HG03558 (cell line): ENCODE data around the gene SPTSSB.

ENCODE experiments used
- ATAC-seq: cut with Tn5 transposase; IDR thresholded peaks from one replicate; pipeline ENCODE4 v1.9.1; 2021; ENCODE audit warnings: moderate number of reproducible peaks; ENCODE audit not compliant: unreplicated experiment; ENCODE audit errors: extremely low read depth

The SPTSSB gene, protein sequence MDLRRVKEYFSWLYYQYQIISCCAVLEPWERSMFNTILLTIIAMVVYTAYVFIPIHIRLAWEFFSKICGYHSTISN

DNA sequence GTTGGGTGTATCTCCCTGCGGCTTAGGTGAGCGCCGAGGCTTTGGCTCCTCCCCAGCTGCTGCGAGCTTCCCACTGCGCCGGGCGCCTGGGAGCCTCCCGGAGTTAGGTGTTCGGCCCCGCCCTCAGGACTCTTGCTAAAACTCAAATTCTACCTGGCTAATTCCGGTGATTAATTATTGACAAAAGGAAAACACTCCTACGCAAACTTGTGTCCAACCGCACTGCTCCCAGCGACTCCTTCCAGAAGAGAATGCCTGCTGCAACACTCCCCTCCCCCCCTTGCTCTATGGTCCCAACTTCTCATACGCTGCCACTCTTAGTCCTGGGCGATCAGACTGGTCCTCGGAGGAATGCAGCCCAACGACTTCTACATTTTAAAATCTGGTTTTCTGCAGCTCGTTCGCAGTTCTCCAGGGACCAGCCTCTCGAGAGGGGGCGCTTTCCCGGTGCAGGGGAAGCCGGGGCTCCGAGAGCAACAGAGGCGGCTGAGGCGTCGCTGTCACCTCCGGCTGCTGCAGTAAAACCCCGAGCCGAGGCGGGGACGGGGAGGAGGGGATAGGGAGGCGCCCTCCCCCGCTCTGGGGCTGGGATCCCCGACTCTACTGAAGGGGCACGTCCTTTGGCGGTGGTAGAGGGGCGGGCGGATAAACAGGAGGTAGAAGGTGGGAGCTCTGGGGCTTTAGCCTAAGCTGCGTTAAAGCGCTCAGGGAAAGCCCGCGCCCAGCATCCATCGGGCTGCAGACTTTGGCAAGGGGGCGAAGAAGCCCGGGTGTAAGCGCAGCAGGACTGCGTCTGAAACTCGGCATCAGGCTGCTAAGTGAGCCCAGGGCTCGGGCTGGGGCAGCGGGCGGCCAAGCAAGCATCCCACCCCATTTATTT, at the start of gene SPTSSB:
Gene SPTSSB, minus strand, starts transcription at position 77 of the 880 bp plus-strand sequence. CDS start 25,194 bp downstream, outside the sequence.
- ATAC-seq: no peak

DNA sequence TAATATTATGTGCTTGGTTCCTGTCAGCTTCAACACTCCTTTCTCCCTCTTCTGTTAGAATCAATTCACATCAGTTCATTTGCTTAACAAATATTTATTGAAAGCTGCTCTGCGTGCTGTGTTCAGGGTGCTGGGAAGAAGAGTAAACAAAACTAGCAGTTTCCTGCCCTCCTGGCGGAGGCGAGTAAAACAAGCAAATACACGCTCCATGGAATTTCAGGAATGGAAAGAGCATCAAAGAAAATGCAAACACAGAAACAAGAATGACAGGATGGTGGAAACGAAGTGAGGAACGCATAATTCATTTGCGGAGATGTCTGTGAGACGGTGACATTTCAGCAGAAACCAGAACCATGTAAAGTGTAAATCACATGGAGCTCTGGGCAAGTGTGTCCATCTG, 49.4 kb upstream of the SPTSSB start:
- ATAC-seq: no peak

DNA sequence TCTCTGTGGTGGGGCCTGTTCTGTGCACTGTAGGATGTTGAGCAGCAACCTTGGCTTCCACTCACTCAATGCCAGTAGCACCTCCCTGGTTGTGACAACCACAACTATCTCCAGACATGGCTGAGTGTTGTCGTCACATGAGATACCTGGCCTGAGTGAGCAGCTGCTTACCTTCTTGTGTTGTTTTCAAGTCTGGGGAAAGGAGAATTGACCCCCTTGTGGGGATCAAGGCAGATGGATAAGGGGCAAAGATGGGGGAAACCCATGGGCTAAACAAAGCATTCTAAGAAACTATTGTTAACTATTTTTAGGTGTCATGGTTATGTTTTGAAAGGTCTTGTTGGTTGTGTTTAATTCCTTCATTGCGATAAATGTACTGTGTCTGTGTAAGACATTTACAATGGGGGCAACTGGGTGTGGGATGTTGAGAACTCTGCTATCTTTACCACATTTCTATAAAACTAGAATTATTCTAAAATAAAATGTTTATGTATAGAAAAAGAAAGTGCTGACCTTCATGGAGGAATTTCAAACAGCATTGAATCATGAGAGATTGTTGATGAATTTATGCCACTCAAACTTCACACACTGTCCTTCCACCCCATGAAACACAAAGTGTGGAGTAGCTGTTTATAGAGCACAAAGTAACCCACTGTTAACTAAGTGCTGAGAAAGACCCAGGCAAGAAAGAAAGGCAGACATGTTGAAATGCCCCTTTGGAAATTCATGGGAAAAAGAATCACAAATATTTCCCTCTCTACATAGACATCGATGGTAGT, 48.4 kb upstream of the SPTSSB start:
- no peak for ATAC-seq

DNA sequence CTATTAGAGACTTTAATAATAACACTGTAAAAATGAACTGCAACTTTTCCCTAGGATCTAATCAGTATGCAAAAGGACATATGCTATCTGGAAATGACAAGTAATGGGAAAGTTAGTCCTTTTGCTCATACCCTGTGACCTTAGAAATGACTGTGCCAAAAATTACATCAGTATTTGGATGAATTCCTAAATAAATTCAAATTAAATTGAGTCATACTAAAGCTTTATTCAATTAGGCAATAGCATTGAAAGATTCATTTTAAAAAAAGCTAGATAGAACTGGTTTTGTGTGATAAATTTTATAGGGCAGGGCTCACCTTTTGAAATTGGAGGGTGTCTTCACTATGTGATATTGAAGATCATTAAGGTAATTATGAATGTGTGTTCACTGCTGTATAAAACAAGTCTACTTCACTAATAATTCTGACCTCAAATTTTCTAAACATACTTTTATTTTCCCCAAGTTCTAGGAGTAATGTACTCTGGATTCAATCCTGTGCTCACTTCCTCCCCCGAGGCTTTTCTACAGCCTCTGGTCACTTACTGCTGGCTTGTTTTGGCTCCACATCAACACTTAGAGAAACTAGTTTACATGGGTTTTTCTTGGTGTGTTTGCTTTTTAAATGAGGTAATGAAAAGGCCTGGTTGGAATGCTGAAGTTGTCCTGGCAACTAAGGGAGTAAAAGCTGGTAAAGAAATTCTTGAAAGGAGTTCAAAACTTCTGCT, 44.4 kb upstream of the SPTSSB start:
- no peak for ATAC-seq

DNA sequence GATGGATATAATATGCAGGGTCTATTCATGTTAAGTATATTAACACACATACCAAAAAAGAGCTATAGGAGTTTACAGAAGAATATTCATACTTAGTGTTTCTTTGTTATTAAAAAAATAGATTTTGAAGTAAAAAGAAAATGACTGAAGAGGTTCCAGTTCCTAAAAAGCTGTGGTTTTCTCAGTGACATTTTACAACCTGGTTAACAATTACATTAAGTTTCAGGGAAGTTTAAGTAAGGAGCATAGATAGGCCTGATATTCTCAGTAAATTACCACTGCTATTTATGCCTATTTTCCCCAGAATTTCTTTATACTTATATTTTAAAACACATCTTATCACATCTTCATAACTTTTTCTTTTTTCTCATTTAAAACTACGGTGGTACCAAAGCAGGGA, 43.6 kb upstream of the SPTSSB start:
- ATAC-seq: no peak

DNA sequence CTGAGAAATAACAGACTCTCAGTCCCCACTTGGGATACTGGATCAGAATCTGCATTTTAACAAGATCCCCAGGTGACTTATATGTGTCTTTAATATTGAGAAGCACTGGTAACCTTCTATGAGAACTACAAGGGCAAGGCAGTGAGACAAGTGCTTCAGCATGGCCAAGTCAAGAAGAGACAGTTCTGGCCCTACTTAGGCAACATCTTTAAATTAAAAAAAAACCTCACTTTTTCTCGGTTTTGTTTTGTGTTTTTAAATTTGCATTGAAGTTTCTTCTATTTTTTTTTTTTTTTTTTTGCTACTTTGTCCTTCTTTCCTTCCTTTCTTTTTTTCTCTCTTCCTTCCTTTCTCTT, 42.5 kb upstream of the SPTSSB start:
- no peak for ATAC-seq

DNA sequence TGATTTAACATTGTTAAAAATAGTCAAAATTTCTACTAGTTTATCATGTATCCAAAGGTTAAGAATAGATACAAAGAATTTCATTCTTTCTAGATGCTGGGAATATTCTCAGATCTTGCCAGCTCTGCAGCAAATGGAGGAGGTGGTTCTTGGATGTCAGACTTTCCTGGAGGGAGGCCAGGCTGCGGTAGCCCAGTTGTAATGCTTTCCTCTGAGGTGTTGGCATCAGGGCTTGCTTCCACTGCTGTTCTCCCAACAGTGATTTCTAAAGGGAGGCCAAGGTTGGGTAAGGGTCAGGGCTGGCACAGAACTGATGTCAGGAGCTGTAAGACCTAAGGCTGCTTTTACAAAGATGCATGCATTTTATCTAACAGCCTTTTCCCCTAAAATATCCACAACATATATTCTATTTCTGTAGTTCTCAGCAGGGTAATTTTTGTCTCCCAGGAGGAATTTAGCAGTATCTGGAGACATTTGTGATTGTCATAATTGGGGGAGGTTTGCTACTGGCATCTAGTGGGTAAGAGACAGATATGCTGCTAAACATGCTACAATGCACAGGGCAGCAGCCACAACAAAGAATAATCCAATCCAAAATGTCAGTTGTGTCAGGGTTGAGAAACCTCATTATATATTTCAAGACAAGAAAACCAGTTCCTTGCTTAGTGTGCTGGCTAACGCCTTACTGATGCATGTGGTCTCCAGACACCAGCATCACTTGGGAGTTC, 42.0 kb upstream of the SPTSSB start:
- no peak for ATAC-seq

DNA sequence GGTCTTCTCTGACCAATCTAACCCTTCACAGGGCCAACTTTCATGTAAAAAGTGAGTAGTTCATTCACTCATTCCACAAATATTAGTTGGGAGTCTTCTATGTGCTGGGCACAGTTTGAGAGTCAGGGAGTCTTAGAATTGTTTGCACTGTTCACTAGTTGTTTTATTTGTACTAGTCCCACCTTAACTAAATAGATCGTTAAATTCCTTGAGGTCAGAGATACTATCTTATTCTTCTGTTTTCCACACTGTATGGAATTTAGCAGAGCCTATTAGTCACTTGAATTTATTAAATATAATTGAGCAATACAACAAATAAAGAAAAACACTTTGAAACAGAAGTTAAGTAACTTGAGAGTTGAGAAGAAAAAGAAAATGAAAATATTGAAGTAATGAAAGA, 40.8 kb upstream of the SPTSSB start:
- no peak for ATAC-seq

DNA sequence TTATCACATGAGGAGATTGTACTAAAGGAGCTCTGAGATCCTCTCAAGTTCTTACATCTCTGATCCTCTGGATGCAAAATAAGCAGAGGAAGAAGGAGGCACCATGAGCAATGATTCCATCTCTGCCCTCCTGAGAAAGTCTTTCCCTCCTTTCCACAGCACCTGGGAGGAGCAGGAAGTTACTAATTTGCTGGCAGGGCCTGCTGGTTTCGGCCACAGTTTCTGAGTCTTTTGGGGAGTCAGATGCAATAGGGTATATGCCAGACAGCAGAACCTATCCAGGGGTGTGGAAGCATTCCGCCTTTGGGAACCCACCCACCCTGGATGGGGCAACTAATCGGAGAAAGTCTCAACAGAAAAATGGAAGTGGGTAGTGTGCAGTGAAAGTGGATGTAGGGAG, 38.5 kb upstream of the SPTSSB start:
- no peak for ATAC-seq

DNA sequence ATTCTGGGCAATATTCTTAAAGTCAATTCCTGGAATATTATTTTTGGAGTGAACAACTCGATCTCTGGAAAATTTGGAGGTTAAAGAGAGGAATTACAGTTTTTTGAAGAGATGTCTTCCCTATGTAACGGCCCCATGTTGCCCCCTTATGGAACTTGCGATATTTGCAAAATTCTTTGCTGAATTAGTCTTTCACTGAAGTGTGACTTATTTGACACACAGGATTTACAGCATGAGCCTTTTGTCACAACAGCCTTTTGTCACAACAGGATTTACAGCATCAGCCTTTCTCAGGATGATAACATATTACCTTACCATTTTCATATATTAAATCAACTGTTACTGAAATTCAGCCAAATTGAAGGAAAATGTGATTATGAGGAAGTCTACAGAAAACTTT, 37.8 kb upstream of the SPTSSB start:
- no peak for ATAC-seq

DNA sequence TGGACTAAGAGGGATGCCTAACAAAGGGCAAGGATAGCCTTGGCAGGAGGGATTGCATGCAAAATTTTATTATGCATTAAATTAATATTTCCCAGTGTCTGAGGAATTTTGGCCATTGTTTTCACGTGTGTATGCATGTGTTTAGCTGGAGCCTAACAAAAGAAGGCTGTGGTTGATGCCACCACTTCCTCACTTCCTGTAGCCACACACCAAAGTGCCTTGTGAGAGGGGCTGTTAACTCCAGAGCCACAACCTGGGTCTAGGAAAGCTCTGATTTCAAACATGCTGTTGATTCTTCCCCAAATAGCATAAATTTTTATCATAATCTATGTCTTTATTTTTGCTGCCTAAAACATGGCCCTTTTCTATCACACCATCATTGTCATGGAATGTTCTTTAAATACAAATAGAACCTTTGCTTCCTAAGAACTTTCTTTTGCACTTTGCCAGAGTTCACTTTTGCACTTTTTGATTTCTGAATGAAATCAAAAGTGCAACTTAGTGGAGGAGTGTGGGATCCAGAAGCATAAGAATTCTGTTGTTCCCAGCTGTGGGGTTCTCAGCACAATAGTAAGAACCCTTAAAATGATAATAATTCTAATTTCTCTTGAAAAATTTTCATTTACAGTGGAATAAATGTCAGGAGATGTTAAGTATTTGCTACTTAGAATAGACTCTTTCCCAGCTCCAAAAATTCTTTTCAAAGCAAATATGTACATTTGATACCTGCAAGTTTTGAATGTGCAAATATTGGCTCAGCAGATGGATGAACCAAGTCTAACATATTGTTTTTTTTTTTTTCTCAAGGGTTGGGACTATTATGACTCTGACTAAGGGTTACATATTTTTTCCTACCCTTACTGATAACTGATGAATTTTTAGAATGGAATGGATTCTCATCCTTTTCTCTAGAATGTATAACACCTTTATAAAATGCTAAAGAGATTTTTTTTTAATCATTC, 35.6 kb upstream of the SPTSSB start:
- ATAC-seq: no peak

DNA sequence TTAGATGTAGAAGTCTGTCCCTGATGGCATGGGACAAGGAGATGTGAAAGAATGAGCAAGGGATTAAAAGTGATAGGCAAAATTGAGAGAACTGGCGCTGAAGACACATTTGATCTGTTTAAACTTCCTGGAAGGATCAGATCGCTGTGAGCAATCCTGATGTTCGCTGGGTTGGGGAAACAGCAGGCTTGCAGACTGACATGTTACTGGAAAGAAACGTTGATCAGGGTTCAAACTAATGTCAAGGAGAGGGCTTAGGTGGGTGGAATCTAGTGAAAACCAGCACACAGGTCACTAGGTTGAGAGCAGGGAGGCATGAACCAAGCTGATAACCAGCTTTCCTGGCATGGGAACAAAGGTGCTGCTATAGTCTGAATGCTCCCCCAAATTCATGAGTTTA, 34.5 kb upstream of the SPTSSB start:
- no peak for ATAC-seq

DNA sequence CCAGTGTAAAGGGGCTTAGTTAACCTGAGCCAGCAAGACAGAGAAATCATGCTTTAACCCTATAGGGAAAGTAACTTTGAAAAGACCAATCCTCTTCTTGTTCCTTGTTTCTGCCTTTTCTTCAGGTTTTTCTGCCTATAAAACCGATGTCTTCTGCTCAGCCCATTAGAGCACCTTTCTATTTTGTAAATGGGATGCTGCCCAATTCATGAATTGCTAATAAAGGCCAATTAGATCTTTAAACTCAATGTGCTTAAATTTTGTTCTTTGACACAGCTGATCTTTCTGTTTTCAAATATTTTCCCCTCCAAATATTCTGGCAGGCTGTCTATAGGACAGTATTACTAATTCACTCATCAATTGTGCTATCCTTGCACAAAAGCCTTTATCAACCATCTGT, 33.8 kb upstream of the SPTSSB start:
- no peak for ATAC-seq

DNA sequence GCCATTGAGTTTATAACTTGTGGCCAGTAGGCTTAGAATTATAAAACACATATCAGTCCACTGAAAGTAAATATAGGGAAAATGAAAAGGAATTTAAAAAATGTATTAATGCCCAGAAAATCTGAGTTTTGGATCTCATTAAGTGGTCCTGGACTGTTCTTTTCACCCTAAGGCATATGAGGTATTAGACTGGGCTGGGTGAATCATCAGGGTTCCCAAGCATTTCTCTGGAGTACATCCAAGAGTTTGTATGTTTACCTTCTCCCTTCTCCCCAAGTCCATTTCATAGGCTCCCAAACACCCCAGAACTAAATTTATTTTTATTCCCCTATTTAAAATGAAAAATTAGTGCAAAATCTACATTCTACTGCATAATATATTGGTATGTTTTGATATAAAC, 31.9 kb upstream of the SPTSSB start:
- no peak for ATAC-seq

DNA sequence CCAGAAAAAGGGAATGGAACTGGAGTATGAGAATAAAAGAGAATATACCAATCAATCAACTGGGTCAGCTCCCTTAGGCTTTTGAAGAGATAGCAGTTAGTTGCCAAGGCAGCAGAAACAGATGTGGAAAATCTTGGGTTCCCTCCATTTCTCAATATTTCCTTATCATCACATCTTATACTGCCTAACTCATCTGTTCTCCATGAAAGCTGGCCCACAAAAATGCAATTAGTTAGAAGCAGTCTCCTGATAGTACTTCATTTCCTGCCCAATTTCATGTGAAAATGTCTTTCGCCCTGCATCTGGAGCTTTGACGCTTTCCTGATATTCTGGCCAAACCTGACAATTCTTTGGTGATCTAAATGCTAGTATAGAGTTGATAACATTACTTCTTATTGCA, 30.1 kb upstream of the SPTSSB start:
- ATAC-seq: no peak

DNA sequence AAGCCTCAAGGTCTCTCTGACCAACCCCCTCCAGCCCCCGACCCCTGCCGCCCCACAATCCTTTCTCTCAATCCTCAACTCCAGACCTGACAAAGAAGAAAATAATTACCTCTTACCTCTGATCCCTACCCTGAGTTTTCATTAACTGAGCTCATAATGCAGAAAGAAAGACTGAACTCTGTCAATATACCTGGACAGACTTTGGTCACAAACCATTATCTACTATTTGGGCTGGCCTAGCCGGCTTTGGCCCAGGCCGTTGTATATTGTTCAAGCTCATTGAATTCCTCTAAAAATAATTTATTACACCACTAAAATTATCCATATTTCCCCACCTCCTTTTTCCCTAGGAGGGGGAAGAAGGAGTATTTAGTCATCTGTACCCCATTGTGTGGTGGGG, 29.3 kb upstream of the SPTSSB start:
- no peak for ATAC-seq

DNA sequence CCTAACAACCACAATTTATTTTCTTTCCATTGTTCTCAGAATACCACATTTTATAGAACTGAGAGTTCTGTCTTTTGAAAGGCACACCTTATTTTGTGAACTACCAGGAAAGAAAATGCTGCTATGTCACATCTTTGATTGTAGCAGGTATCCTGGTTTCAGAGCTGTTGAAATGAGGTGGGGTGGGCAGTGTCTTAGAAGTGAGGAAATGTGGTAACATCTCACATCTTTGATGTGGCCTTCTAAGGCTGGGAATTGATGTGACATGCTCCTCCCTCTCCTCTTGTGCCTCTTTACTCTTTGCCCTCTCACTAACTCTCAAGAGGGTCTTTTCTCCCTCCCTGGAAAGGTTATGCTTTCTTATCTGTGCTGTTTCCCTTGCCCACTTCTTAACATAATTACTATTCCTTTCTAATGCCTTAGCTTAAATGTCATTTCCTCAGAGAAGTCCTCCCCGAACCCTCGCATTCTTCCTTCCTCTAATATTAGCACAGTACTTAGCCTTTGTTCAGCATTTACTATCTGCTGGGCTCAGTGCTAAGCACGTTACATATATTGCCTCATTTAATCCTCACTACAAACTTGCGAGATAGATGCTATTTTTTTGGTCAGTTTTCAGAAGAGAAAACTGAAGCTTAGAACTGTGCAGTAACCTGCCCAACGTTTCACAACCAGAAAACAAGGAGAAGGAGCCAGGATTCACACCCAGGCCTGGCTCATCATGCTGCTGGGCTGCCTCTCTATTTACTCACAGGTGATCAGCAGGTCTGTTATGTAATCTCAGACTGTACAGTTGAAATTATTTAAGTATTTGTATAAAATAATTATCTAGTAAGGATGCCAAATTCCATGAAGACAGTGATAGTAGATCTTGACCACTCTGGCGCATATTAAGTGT, 24.0 kb upstream of the SPTSSB start:
- no peak for ATAC-seq

DNA sequence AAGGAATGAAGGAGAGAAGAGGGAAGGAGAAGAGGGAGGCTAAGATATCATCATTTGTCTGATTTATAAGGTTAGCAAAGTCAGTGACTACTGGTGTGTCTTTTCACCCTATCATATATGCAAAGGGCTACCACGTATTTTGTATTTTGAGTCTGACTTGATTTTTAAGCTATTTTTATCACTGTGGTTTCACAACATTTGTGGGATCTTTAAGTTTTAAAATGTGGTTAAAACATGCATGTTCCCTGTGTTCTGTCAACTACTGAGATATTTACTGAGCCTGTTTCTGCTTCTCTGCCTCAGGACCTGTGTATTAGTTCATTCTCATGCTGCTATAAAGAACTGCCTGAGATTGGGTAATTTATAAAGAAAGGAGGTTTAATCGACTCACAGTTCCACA, 22.5 kb upstream of the SPTSSB start:
- ATAC-seq: no peak
